GM12891 (cell line): ENCODE results near the gene OR5A2.

ENCODE experiments used
- DNase-seq: peaks from one replicate; pipeline ENCODE4 v3.0.0; 2011; ENCODE audit warnings: low spot score; ENCODE audit not compliant: insufficient read length
- FAIRE-seq: peaks from 2 replicates; lab custom pipeline; 2011; peaks lifted over from hg19 to GRCh38; lab: Jason Lieb, UNC
- PAX5 ChIP-seq: IDR thresholded peaks from 2 replicates; pipeline ENCODE4 v1.6.1; 2011; ENCODE audit warnings: low read length, moderate library complexity, mild to moderate bottlenecking; ENCODE audit not compliant: insufficient read depth, severe bottlenecking
- POLR2A ChIP-seq: IDR thresholded peaks from 2 replicates; pipeline ENCODE4 v1.6.1; 2011; ENCODE audit warnings: low read depth, low read length, control low read depth
- POLR2AphosphoS5 ChIP-seq: IDR thresholded peaks from 2 replicates; pipeline ENCODE4 v1.6.1; 2011; ENCODE audit warnings: low read depth, low read length, control low read depth
- POU2F2 ChIP-seq: IDR thresholded peaks from 2 replicates; pipeline ENCODE4 v1.6.1; 2011; ENCODE audit warnings: low read depth, mild to moderate bottlenecking, control low read depth, low read length, moderate library complexity
- SPI1 ChIP-seq: IDR thresholded peaks from 2 replicates; pipeline ENCODE4 v1.6.1; 2011; ENCODE audit warnings: low read depth, low read length, control low read depth
- TAF1 ChIP-seq: IDR thresholded peaks from 2 replicates; pipeline ENCODE4 v1.6.1; 2011; ENCODE audit warnings: low read depth, low read length, control low read depth

The OR5A2 gene

GRCh38 chr11:59429924-59430516, 3.8 kb upstream of the OR5A2 start:
- no peak for TF ChIP-seq POLR2AphosphoS5
- no peak for TF ChIP-seq POLR2A
- TF ChIP-seq TAF1 = no peak
- no peak for TF ChIP-seq SPI1
- no peak for TF ChIP-seq POU2F2
- no peak for TF ChIP-seq PAX5
- DNase-seq (peak; percentile 13), FAIRE-seq (peak; percentile 93)

GRCh38 chr11:59427068-59427382, 812 bp upstream of the OR5A2 start:
- TF ChIP-seq POLR2AphosphoS5 = no peak
- no peak for TF ChIP-seq POLR2A
- no peak for TF ChIP-seq TAF1
- TF ChIP-seq PAX5 = no peak
- no peak for TF ChIP-seq POU2F2
- no peak for TF ChIP-seq SPI1
- no peak for FAIRE-seq

GRCh38 chr11:59425131-59425530, 1.1 kb downstream of the OR5A2 start:
- no peak for FAIRE-seq
- no peak for DNase-seq
- TF ChIP-seq PAX5 (no peak), POLR2AphosphoS5 (no peak), POLR2A (no peak), TAF1 (no peak)

More at GRCh38 chr11:59427068-59427382, 812 bp upstream of the OR5A2 start:
- no peak for DNase-seq

- TF ChIP-seq PAX5 = no peak
- no peak for TF ChIP-seq TAF1
- TF ChIP-seq SPI1 = no peak
- no peak for TF ChIP-seq POLR2AphosphoS5
- TF ChIP-seq POU2F2 = no peak
- TF ChIP-seq POLR2A = no peak
- no peak for FAIRE-seq
- no peak for DNase-seq
These were observed 2.4 kb downstream of the OR5A2 start for GRCh38 chr11:59423835-59424234.

GRCh38 chr11:59418156-59418555, 8.1 kb downstream of the OR5A2 start:
- FAIRE-seq (no peak), DNase-seq (no peak)
- TF ChIP-seq POLR2A (no peak), POLR2AphosphoS5 (no peak), PAX5 (no peak), TAF1 (no peak), POU2F2 (no peak), SPI1 (no peak)

GRCh38 chr11:59417023-59417422, 9.2 kb downstream of the OR5A2 start:
- FAIRE-seq (no peak), DNase-seq (no peak)
- TF ChIP-seq SPI1 (no peak), TAF1 (no peak), POLR2AphosphoS5 (no peak), POU2F2 (no peak), POLR2A (no peak), PAX5 (no peak)

GRCh38 chr11:59416613-59417012, 9.6 kb downstream of the OR5A2 start:
- no peak for TF ChIP-seq SPI1
- TF ChIP-seq TAF1 = no peak
- TF ChIP-seq POU2F2 = no peak
- no peak for TF ChIP-seq PAX5
- FAIRE-seq (no peak), DNase-seq (no peak)

GRCh38 chr11:59415111-59415510, 11.1 kb downstream of the OR5A2 start:
- DNase-seq (no peak), FAIRE-seq (no peak)
- no peak for TF ChIP-seq TAF1

- FAIRE-seq (no peak), DNase-seq (no peak)
- TF ChIP-seq SPI1 (no peak), POU2F2 (no peak), POLR2AphosphoS5 (no peak), POLR2A (no peak), PAX5 (no peak), TAF1 (no peak)
These were observed 12.6 kb downstream of the OR5A2 start for GRCh38 chr11:59413646-59414045.

- no peak for TF ChIP-seq POLR2A
- no peak for TF ChIP-seq POLR2AphosphoS5
- no peak for DNase-seq
- FAIRE-seq = no peak
These were observed 22.7 kb downstream of the OR5A2 start for GRCh38 chr11:59403546-59403945.

GRCh38 chr11:59401262-59401552, 25.0 kb downstream of the OR5A2 start:
- DNase-seq (no peak), FAIRE-seq (no peak)
- no peak for TF ChIP-seq POU2F2
- TF ChIP-seq POLR2A = no peak
- TF ChIP-seq POLR2AphosphoS5 = no peak
- no peak for TF ChIP-seq SPI1
- TF ChIP-seq PAX5 = no peak
- no peak for TF ChIP-seq TAF1
